Activated gamma-delta T cell treated with Interleukin-2 at 50 U/mL for 16 hours (primary cell): ENCODE results near the gene USP48.

Experiments
- DNase-seq: peaks from one replicate; pipeline ENCODE4 v3.0.0-alpha.2; 2020

The USP48 gene

GRCh38 chr1:21743476-21743875 is 39.5 kb downstream of the USP48 start:
- no peak for DNase-seq

- no peak for DNase-seq
Measured at GRCh38 chr1:21742578-21742977, 40.4 kb downstream of the USP48 start.

GRCh38 chr1:21741206-21741605 is 41.7 kb downstream of the USP48 start:
- DNase-seq, result no peak

- DNase-seq, result no peak
Measured at GRCh38 chr1:21736876-21737275, 46.1 kb downstream of the USP48 start.

GRCh38 chr1:21736011-21736410 is 46.9 kb downstream of the USP48 start:
- no peak for DNase-seq

- DNase-seq, result no peak
Measured at GRCh38 chr1:21734526-21734925, 48.4 kb downstream of the USP48 start.

- DNase-seq, result no peak
Measured at GRCh38 chr1:21732664-21733063, 50.3 kb downstream of the USP48 start.

- no peak for DNase-seq
Measured at GRCh38 chr1:21725748-21726392, 57.1 kb downstream of the USP48 start.

- no peak for DNase-seq
Measured at GRCh38 chr1:21724570-21724969, 58.4 kb downstream of the USP48 start.

GRCh38 chr1:21724098-21724497 is 58.9 kb downstream of the USP48 start:
- DNase-seq, result no peak

- DNase-seq, result no peak
Measured at GRCh38 chr1:21721295-21721985, 61.5 kb downstream of the USP48 start.

GRCh38 chr1:21716169-21716568 is 66.8 kb downstream of the USP48 start:
- no peak for DNase-seq

GRCh38 chr1:21707891-21708290 is 75.1 kb downstream of the USP48 start:
- no peak for DNase-seq

GRCh38 chr1:21707086-21707840 is 75.7 kb downstream of the USP48 start:
- no peak for DNase-seq

GRCh38 chr1:21706151-21706835 is 76.7 kb downstream of the USP48 start:
- DNase-seq, result no peak

GRCh38 chr1:21705303-21705980 is 77.5 kb downstream of the USP48 start:
- DNase-seq, result no peak

GRCh38 chr1:21704145-21704544 is 78.8 kb downstream of the USP48 start:
- no peak for DNase-seq

GRCh38 chr1:21703318-21703963 is 79.5 kb downstream of the USP48 start:
- no peak for DNase-seq

GRCh38 chr1:21702780-21703179 is 80.2 kb downstream of the USP48 start:
- no peak for DNase-seq

GRCh38 chr1:21701401-21701800 is 81.5 kb downstream of the USP48 start:
- DNase-seq, result no peak

- DNase-seq, result no peak
Measured at GRCh38 chr1:21700094-21700493, 82.9 kb downstream of the USP48 start.

- no peak for DNase-seq
Measured at GRCh38 chr1:21696931-21697330, 86.0 kb downstream of the USP48 start.
